HepG2 (cell line): ENCODE results near the gene DLG2. TPM values are rescaled to one million over a fixed set of nuclear protein-coding genes. Genes with fewer than 3 reads are reported as not detected.

Experiments used
- ATAC-seq: fragments of 200-7000 bp; cut with Tn5 transposase; 3 replicates; pipeline ENCODE4 v1.9.1; 2020; ENCODE audit warnings: mild to moderate bottlenecking, moderate library complexity
- BruUV-seq: library from RNA; stranded (reverse); fragments of 400-500 nt; replicated peaks from 2 replicates; lab custom pipeline; 2021; lab: Mats Ljungman, UMichigan
- CTCF ChIA-PET: fragments of 300-600 bp; formaldehyde crosslinking; extraction: SDS; loops from one replicate; lab custom pipeline; 2021; ENCODE audit warnings: low total read pairs, inconsistent platforms, low intra/inter-chr PET ratio; lab: Yijun Ruan, JAX
- POLR2A ChIA-PET: fragments of 350-600 bp; sonication (Branson Sonifier 250); formaldehyde crosslinking; loops from one replicate; lab custom pipeline; 2020; ENCODE audit warnings: antibody characterized with exemption, inconsistent platforms; lab: Yijun Ruan, JAX
- DNase-seq: peaks from one replicate; pipeline ENCODE4 v3.0.0-alpha.2; 2015; ENCODE audit warnings: low spot score
- FAIRE-seq: peaks from 3 replicates; lab custom pipeline; 2011; peaks lifted over from hg19 to GRCh38; lab: Jason Lieb, UNC
- H2AFZ ChIP-seq: one replicate; pipeline ENCODE4 v1.6.1; 2011; ENCODE audit warnings: low read length, inconsistent platforms
- H3K27ac ChIP-seq: fragments of 300-600 bp; 3 replicates; pipeline ENCODE4 v1.8.0; 2011; ENCODE audit warnings: mixed run types, mild to moderate bottlenecking, mixed read lengths, low read length, inconsistent platforms; ENCODE audit not compliant: insufficient read depth; ENCODE audit errors: extremely low read length
- H3K27me3 ChIP-seq, 2 experiments: fragments of 200-600 bp in 1 of 2; 2 replicates in 1 of 2; 3 replicates in 1 of 2; pipeline versions ENCODE4 v1.6.0 to v1.8.0; 2011; ENCODE audit warnings: low read length in 2 of 2, mild to moderate bottlenecking in 2 of 2, moderate library complexity in 2 of 2, inconsistent platforms in 1 of 2; ENCODE audit not compliant: insufficient read depth in 2 of 2, control insufficient read depth in 1 of 2
- H3K36me3 ChIP-seq, 2 experiments: fragments of 200-600 bp in 1 of 2; replicated peaks in 1 of 2; 2 replicates in 1 of 2; 3 replicates in 1 of 2; pipeline versions ENCODE4 v1.5.1 to v1.8.0; 2011; ENCODE audit warnings: low read length in 2 of 2, inconsistent platforms in 1 of 2; ENCODE audit not compliant: insufficient read depth in 2 of 2, control insufficient read depth in 1 of 2
- H3K4me1 ChIP-seq: 2 replicates; pipeline ENCODE4 v1.5.1; 2012; ENCODE audit warnings: low read length, inconsistent platforms; ENCODE audit not compliant: insufficient read depth
- H3K4me2 ChIP-seq: 2 replicates; pipeline ENCODE4 v1.6.0; 2011; ENCODE audit warnings: low read depth, low read length, inconsistent platforms
- H3K4me3 ChIP-seq, 3 experiments: fragments of 200-600 bp in 1 of 3; sonication (generic), shearing (Covaris generic) in 1 of 3; replicated peaks in 1 of 3; 2 replicates each; pipeline ENCODE4 v1.5.1; 2011 to 2016; ENCODE audit warnings: low read length in 3 of 3, inconsistent platforms in 2 of 3, low read depth in 2 of 3, mild to moderate bottlenecking in 2 of 3, control low read depth in 1 of 3, mixed read lengths in 1 of 3; ENCODE audit not compliant: insufficient read depth in 1 of 3
- H3K79me2 ChIP-seq: one replicate; pipeline ENCODE4 v1.6.1; 2011; ENCODE audit warnings: low read length, inconsistent platforms; ENCODE audit not compliant: insufficient read depth
- H3K9ac ChIP-seq: 2 replicates; pipeline ENCODE4 v1.6.0; 2011; ENCODE audit warnings: mild to moderate bottlenecking, low read depth, low read length, inconsistent platforms; ENCODE audit not compliant: insufficient read depth
- H3K9me3 ChIP-seq: 2 replicates; pipeline ENCODE4 v1.5.1; 2012; ENCODE audit warnings: mild to moderate bottlenecking, low read length
- H4K20me1 ChIP-seq: 2 replicates; pipeline ENCODE4 v1.6.0; 2011; ENCODE audit warnings: inconsistent platforms, mild to moderate bottlenecking, low read length, moderate library complexity; ENCODE audit not compliant: insufficient read depth
- DNMT3B ChIP-seq: conservative IDR thresholded peaks from 2 replicates; pipeline ENCODE4 v1.6.1; 2016; ENCODE audit warnings: missing biosample characterization, control low read depth
- FOXP1 ChIP-seq, 2 experiments: fragments of 450-650 bp in 1 of 2; IDR thresholded peaks; 2 replicates each; pipeline ENCODE4 v1.6.1; 2017 to 2018; ENCODE audit warnings: antibody characterized with exemption in 1 of 2
- KDM4B ChIP-seq: sonication (generic); formaldehyde crosslinking; IDR thresholded peaks from 2 replicates; pipeline ENCODE4 v1.4.0; 2020; ENCODE audit warnings: missing genetic modification reagents
- NPAS2 ChIP-seq: sonication (generic); formaldehyde crosslinking; IDR thresholded peaks from 2 replicates; pipeline ENCODE4 v1.8.0; 2022; ENCODE audit warnings: mild to moderate bottlenecking, missing genetic modification reagents, borderline replicate concordance
- SETDB1 ChIP-seq: sonication (generic); formaldehyde crosslinking; IDR thresholded peaks from 2 replicates; pipeline ENCODE4 v1.5.1; 2020; ENCODE audit warnings: missing genetic modification reagents, mild to moderate bottlenecking, borderline replicate concordance
- TBL1XR1 ChIP-seq: fragments of 150-350 bp; IDR thresholded peaks from 2 replicates; pipeline ENCODE4 v1.6.1; 2014; ENCODE audit warnings: borderline replicate concordance, low read length; ENCODE audit not compliant: partially characterized antibody
- ZFP41 ChIP-seq: sonication (generic); formaldehyde crosslinking; IDR thresholded peaks from 2 replicates; pipeline ENCODE4 v1.4.0; 2020; ENCODE audit warnings: mild to moderate bottlenecking, missing genetic modification reagents, borderline replicate concordance
- ZFY ChIP-seq: sonication (generic); formaldehyde crosslinking; IDR thresholded peaks from 2 replicates; pipeline ENCODE4 v1.4.0; 2020; ENCODE audit warnings: missing genetic modification reagents
- ZNF20 ChIP-seq: sonication (generic); formaldehyde crosslinking; IDR thresholded peaks from 2 replicates; pipeline ENCODE4 v1.4.0; 2020; ENCODE audit warnings: mild to moderate bottlenecking, moderate library complexity, missing genetic modification reagents
- ZNF230 ChIP-seq: sonication (generic); formaldehyde crosslinking; IDR thresholded peaks from 2 replicates; pipeline ENCODE4 v1.4.0; 2020; ENCODE audit warnings: mild to moderate bottlenecking, missing genetic modification reagents
- ZNF607 ChIP-seq: sonication (generic); formaldehyde crosslinking; IDR thresholded peaks from 2 replicates; pipeline ENCODE4 v1.5.1; 2020; ENCODE audit warnings: missing genetic modification reagents, mild to moderate bottlenecking, borderline replicate concordance
- ZNF629 ChIP-seq: sonication (generic); formaldehyde crosslinking; conservative IDR thresholded peaks from 2 replicates; pipeline ENCODE4 v1.5.0; 2020; ENCODE audit warnings: missing genetic modification reagents
- WGBS: methylation state at CpG from one replicate; pipeline ENCODE4 v1.1.6; 2017; ENCODE audit warnings: low lambda C conversion rate; 5-methylcytosine and 5-hydroxymethylcytosine counted together
- in situ Hi-C: cut with HindIII; loops from 2 replicates; pipeline ENCODE4 v1.10.0; 2017; ENCODE audit warnings: low pct_unique_long_range_greater_than_20kb; ENCODE audit not compliant: extremely low pct_ligation_motif_present
- intact Hi-C: fragments of 100-400 bp; cut with micrococcal nuclease; formaldehyde crosslinking; loops from one replicate; pipeline ENCODE4 v1.10.0; 2022; ENCODE audit not compliant: unreplicated experiment
- polyA plus RNA-seq, 8 experiments: library from polyadenylated mRNA; depleted of rRNA in 3 of 8; stranded (reverse) in 7 of 8; unstranded in 1 of 8; fragments of >200 nt; fragmentation: Illumina TruSeq in 4 of 8; extraction: Trizol in 4 of 8; gene quantifications; 2 replicates each; pipeline versions ENCODE4 v1.2.1 to v1.2.3, GENCODE V29; 2011 to 2016; ENCODE audit warnings: low read depth in 4 of 8, missing spikeins in 1 of 8, mixed read lengths in 1 of 8; ENCODE audit not compliant: insufficient read depth in 1 of 8
- total RNA-seq, 5 experiments: library from RNA; depleted of rRNA; stranded (reverse); fragments of >200 nt; fragmentation: Illumina TruSeq; extraction: Trizol; gene quantifications; 2 replicates each; pipeline ENCODE4 v1.2.3, GENCODE V29; 2016; ENCODE audit warnings: low read depth in 1 of 5
- TF ChIP-seq, protein P1 (sequence below): sonication (generic); formaldehyde crosslinking; IDR thresholded peaks from 2 replicates; pipeline ENCODE4 v1.4.0; 2020; ENCODE audit warnings: missing genetic modification reagents, borderline replicate concordance

DLG2 gene
- total and polyA plus RNA-seq, 2 of the 13 experiments (the other 11 are each of a cell fraction or from before 2014, with no cell fraction given): 0.46 to 1.0 TPM

DNA sequence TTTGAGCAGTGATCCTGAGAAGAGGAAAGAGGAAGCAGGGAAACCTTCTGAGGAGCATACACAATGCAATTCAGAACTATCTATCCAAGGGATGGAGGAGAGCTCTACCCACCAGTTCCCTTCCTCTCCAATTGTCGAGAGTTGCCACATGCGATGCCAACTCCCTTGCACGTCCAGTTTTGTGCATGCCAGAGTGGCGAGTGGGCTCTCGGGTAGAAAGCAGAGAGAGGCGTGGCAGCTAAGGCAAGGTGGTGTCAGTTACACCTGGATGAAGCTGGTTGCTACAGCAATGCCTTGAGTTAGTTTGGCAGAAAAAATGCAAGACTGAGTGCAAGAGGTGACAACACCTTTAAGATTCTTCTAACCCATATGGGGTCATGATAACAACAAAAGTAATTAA, 1920.6 kb downstream of the DLG2 start:
- H3K79me2 ChIP-seq: no peaks in the 10 kb centered on the region
- H3K4me3 ChIP-seq: no peak overlapping the region
- no peak overlapping the region for H3K27ac ChIP-seq
- H4K20me1 ChIP-seq: no peaks in the 10 kb centered on the region
- CTCF ChIA-PET: no interaction called here
- no peaks in the 10 kb centered on the region for H3K27me3 ChIP-seq
- FAIRE-seq (no peak), ATAC-seq (no peak)
- H3K4me1 ChIP-seq: peaks cover 7% of the 10 kb centered on the region; the same call in 1 of the 2 replicates
- no peak overlapping the region for H3K4me2 ChIP-seq
- POLR2A ChIA-PET: no interaction called here
- no peaks in the 10 kb centered on the region for H3K9me3 ChIP-seq
- H2AFZ ChIP-seq: no peak overlapping the region
- no peak for TF ChIP-seq DNMT3B (CRISPR knock-in tag)
- TF ChIP-seq KDM4B (CRISPR knock-in tag): no peak
- no peak for TF ChIP-seq FOXP1 (IDR thresholded peaks at IDR 0.05)
- no peak for TF ChIP-seq FOXP1 (CRISPR knock-in tag; IDR thresholded peaks at IDR 0.05)
- no peak for TF ChIP-seq ZFY (CRISPR knock-in tag)
- no peak for TF ChIP-seq TBL1XR1
- no peak for TF ChIP-seq ZNF230 (CRISPR knock-in tag)
- no peak for TF ChIP-seq NPAS2 (CRISPR knock-in tag)
- TF ChIP-seq ZNF629: no peak
- TF ChIP-seq ZNF607 (CRISPR knock-in tag): no peak
- TF ChIP-seq SETDB1: no peak
- TF ChIP-seq ZFP41 (CRISPR knock-in tag): no peak
- no peak for TF ChIP-seq ZNF20 (CRISPR knock-in tag)
- TF ChIP-seq, protein P1, sequence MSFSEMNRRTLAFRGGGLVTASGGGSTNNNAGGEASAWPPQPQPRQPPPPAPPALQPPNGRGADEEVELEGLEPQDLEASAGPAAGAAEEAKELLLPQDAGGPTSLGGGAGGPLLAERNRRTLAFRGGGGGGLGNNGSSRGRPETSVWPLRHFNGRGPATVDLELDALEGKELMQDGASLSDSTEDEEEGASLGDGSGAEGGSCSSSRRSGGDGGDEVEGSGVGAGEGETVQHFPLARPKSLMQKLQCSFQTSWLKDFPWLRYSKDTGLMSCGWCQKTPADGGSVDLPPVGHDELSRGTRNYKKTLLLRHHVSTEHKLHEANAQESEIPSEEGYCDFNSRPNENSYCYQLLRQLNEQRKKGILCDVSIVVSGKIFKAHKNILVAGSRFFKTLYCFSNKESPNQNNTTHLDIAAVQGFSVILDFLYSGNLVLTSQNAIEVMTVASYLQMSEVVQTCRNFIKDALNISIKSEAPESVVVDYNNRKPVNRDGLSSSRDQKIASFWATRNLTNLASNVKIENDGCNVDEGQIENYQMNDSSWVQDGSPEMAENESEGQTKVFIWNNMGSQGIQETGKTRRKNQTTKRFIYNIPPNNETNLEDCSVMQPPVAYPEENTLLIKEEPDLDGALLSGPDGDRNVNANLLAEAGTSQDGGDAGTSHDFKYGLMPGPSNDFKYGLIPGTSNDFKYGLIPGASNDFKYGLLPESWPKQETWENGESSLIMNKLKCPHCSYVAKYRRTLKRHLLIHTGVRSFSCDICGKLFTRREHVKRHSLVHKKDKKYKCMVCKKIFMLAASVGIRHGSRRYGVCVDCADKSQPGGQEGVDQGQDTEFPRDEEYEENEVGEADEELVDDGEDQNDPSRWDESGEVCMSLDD (CRISPR knock-in tag): no peak
- TF ChIP-seq, all 625 proteins: peak for 0
- in situ Hi-C loops (no loop called here), intact Hi-C loops (no loop called here)
- WGBS: 47% methylated on average over 6 of the region's 6 CpGs
- Histone ChIP-seq H3K36me3 (no peaks in the 10 kb centered on the region), H3K9ac (no peak overlapping the region)
- BruUV-seq: no TSS peak
- DNase-seq: no peak
